Transverse colon (tissue), 3 donors: ENCODE measurements around the gene KLHL29.
"Not testable (repeated sequence)": the region's sequence is repeated elsewhere in the genome, so short reads cannot be mapped to it uniquely, and the experiment has no call there.

Source experiments
- POLR2A ChIP-seq: fragments of 450-650 bp; IDR thresholded peaks from one replicate; pipeline ENCODE4 v1.6.1; 2016; ENCODE audit warnings: antibody characterized with exemption, mild to moderate bottlenecking, moderate library complexity
- TF ChIP-seq, protein P1 (sequence below), 5 experiments: fragments of 200-600 bp in 3 of 5; fragments of 450-650 bp in 2 of 5; sonication (generic) in 3 of 5; IDR thresholded peaks; 1 replicate in 2 of 5; 2 replicates in 3 of 5; pipeline ENCODE4 v1.5.1; 2016 to 2017; ENCODE audit warnings: antibody characterized with exemption in 5 of 5, inconsistent platforms in 3 of 5, mild to moderate bottlenecking in 2 of 5, moderate library complexity in 1 of 5

DNA sequence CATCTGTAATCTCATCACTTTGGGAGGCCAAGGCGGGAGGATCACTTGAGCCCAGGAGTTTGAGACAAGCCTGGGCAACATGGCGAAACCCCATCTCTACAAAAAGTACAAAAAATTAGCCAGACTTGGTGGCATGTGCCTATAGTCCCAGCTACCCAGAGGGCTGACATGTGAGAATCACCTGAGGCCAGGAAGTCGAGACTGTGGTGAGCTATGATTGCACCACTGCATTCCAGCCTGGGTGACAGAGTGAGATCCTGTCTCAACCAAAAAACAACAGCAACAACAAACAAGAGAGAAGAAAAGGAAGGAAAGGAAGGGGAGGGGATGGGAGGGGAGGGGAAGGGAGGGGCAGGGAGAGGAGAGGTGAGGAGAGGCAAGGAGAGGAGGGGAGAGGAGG is 338.1 kb downstream of the KLHL29 start:
- TF ChIP-seq POLR2A, result not testable (repeated sequence)
- TF ChIP-seq, protein P1, sequence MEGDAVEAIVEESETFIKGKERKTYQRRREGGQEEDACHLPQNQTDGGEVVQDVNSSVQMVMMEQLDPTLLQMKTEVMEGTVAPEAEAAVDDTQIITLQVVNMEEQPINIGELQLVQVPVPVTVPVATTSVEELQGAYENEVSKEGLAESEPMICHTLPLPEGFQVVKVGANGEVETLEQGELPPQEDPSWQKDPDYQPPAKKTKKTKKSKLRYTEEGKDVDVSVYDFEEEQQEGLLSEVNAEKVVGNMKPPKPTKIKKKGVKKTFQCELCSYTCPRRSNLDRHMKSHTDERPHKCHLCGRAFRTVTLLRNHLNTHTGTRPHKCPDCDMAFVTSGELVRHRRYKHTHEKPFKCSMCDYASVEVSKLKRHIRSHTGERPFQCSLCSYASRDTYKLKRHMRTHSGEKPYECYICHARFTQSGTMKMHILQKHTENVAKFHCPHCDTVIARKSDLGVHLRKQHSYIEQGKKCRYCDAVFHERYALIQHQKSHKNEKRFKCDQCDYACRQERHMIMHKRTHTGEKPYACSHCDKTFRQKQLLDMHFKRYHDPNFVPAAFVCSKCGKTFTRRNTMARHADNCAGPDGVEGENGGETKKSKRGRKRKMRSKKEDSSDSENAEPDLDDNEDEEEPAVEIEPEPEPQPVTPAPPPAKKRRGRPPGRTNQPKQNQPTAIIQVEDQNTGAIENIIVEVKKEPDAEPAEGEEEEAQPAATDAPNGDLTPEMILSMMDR (IDR thresholded peaks at IDR 0.05), result not testable (repeated sequence)
